Panc1 (cell line): ENCODE data around the gene COL4A3.

ENCODE experiments used
- CTCF ChIP-seq: fragments of 450-650 bp; IDR thresholded peaks from 2 replicates; pipeline ENCODE4 v1.5.1; 2017; ENCODE audit warnings: mild to moderate bottlenecking
- POLR2AphosphoS5 ChIP-seq: IDR thresholded peaks from 2 replicates; pipeline ENCODE4 v1.6.1; 2012; ENCODE audit warnings: mild to moderate bottlenecking, low read depth, low read length, moderate library complexity
- REST ChIP-seq, 2 experiments: IDR thresholded peaks; 2 replicates each; pipeline ENCODE4 v1.6.1; 2011 to 2012; ENCODE audit warnings: low read depth in 2 of 2, control low read depth in 1 of 2, low read length in 1 of 2, mild to moderate bottlenecking in 1 of 2, moderate library complexity in 1 of 2; ENCODE audit not compliant: insufficient read depth in 1 of 2
- SIN3A ChIP-seq: IDR thresholded peaks from 2 replicates; pipeline ENCODE4 v1.6.1; 2012; ENCODE audit warnings: low read depth, mild to moderate bottlenecking, low read length, moderate library complexity, borderline replicate concordance; ENCODE audit not compliant: insufficient read depth
- TCF7L2 ChIP-seq: IDR thresholded peaks from 2 replicates; pipeline ENCODE4 v1.6.1; 2011; ENCODE audit warnings: mild to moderate bottlenecking, low read depth, low read length, inconsistent platforms

DNA sequence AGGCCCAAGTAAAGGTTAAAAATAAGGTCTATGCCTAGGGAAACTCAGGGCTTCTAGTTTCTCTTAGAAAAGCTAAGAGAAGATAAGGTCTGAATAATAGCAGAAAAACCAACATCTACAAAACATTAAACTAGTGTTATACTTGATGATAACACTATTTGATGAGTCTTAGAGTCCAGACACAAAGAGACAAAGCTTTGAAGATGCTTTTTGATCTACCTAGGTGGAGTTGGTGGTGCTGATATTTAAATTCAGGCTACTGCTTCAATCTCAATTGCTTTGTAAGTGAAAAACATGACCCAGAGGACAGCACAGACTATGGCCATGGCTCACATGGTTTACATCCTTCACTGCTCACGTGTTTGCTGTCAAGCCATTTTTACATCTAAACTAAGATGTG is 148.9 kb downstream of the COL4A3 start:
- TF ChIP-seq CTCF (no peak), POLR2AphosphoS5 (no peak), SIN3A (no peak), TCF7L2 (no peak), REST (IDR thresholded peaks at IDR 0.05; ENCODE audit: insufficient read depth in 1 of 2, low read depth in 2 of 2, low read length in 1 of 2) (no peak)
